Hepatocyte (in vitro differentiated cells): ENCODE results near the gene KYAT1.

Source experiments
- CTCF ChIP-seq: fragments of 200-600 bp; sonication (generic); IDR thresholded peaks from 2 replicates; pipeline ENCODE4 v1.5.1; 2016; ENCODE audit warnings: antibody characterized with exemption, mild to moderate bottlenecking; ENCODE audit not compliant: poor library complexity
- EZH2 ChIP-seq: fragments of 200-600 bp; sonication (generic); IDR thresholded peaks from 2 replicates; pipeline ENCODE4 v1.6.1; 2016; ENCODE audit warnings: antibody characterized with exemption, mild to moderate bottlenecking, borderline replicate concordance
- EZH2phosphoT487 ChIP-seq: fragments of 200-600 bp; sonication (generic); IDR thresholded peaks from one replicate; pipeline ENCODE4 v1.6.1; 2018; ENCODE audit warnings: antibody characterized with exemption, mild to moderate bottlenecking, low read depth, moderate library complexity; ENCODE audit not compliant: unreplicated experiment, severe bottlenecking

- TF ChIP-seq CTCF, result no peak
- no peak for TF ChIP-seq EZH2phosphoT487
- no peak for TF ChIP-seq EZH2
These were observed 72.6 kb downstream of the KYAT1 start for GRCh38 chr9:128809036-128809599.
